HCT116 (cell line): ENCODE measurements around the gene PRIMPOL.

Source experiments
- CTCF ChIP-seq, 3 experiments: fragments of 200-600 bp in 1 of 3; sonication (generic) in 1 of 3; IDR thresholded peaks in 2 of 3; conservative IDR thresholded peaks in 1 of 3; 2 replicates each; pipeline ENCODE4 v1.5.1; 2012 to 2017; ENCODE audit warnings: low read depth in 2 of 3, low read length in 2 of 3, antibody characterized with exemption in 1 of 3, borderline replicate concordance in 1 of 3, control low read depth in 1 of 3, mild to moderate bottlenecking in 1 of 3, mixed read lengths in 1 of 3, mixed run types in 1 of 3, moderate library complexity in 1 of 3; ENCODE audit not compliant: insufficient read depth in 1 of 3
- EZH2 ChIP-seq: fragments of 200-600 bp; sonication (generic); IDR thresholded peaks from 2 replicates; pipeline ENCODE4 v1.6.1; 2017; ENCODE audit warnings: antibody characterized with exemption, mixed run types
- SIN3A ChIP-seq: IDR thresholded peaks from 2 replicates; pipeline ENCODE4 v1.6.1; 2012; ENCODE audit warnings: low read depth
- TF ChIP-seq, protein P1 (sequence below): IDR thresholded peaks from 2 replicates; pipeline ENCODE4 v1.6.1; 2012

- TF ChIP-seq CTCF (IDR thresholded peaks at IDR 0.05 in 2 of 3, conservative IDR thresholded peaks at IDR 0.05 in 1 of 3; ENCODE audit: borderline replicate concordance in 1 of 3, insufficient read depth in 1 of 3, low read depth in 2 of 3, low read length in 2 of 3) (no peak), EZH2 (no peak), SIN3A (no peak)
- TF ChIP-seq, protein P1, sequence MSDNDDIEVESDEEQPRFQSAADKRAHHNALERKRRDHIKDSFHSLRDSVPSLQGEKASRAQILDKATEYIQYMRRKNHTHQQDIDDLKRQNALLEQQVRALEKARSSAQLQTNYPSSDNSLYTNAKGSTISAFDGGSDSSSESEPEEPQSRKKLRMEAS, result no peak
These were observed 71.7 kb downstream of the PRIMPOL start for GRCh38 chr4:184721254-184721653.
